Peyer's patch (tissue), 4 donors: ENCODE results near the gene PTPN4.

Experiments
- CTCF ChIP-seq, 6 experiments: fragments of 450-650 bp in 4 of 6; fragments of 200-600 bp in 2 of 6; sonication (generic) in 1 of 6; IDR thresholded peaks; one replicate each; pipeline ENCODE4 v1.5.1; 2017 to 2019; ENCODE audit warnings: antibody characterized with exemption in 6 of 6, mild to moderate bottlenecking in 3 of 6, moderate library complexity in 1 of 6
- POLR2A ChIP-seq, 2 donors: fragments of 450-650 bp; IDR thresholded peaks; one replicate each; pipeline ENCODE4 v1.5.1; 2017; ENCODE audit warnings: antibody characterized with exemption in 2 of 2, mild to moderate bottlenecking in 2 of 2, moderate library complexity in 2 of 2

- TF ChIP-seq CTCF (IDR thresholded peaks at IDR 0.05) (no peak), POLR2A (IDR thresholded peaks at IDR 0.05) (no peak)
These were observed 269.1 kb downstream of the PTPN4 start for GRCh38 chr2:120028795-120029194.
